ENCODE measurements around the gene TMSB4X. TPM values are rescaled to one million over a fixed set of nuclear protein-coding genes. Genes with fewer than 3 reads are reported as not detected.

Gene TMSB4X
- total RNA-seq: 1,000 to 10,000 TPM in 2 of 4 donors, 100 to 1,000 TPM in 2; 435 to 1,751 (median 1,260) TPM

GRCh38 chrX:12974796-12975669, at the start of gene TMSB4X:
Gene TMSB4X (plus strand): TSS chrX:12975110.
- Histone ChIP-seq H3K36me3 (no peaks in the 10 kb centered on the region), H3K4me1 (peaks cover 0 to 19% (median 2%) of the 10 kb centered on the region in 3 donors), H3K27ac (peak within 1 kb of the TSS; percentile 91 to 96 (median 94)), H3K9me3 (no peaks in the 10 kb centered on the region), H3K27me3 (peaks cover 0 to 7% (median 0%) of the 10 kb centered on the region in 4 donors), H3K4me3 (peak within 1 kb of the TSS; percentile 62 to 74 (median 69))
- TF ChIP-seq POLR2A (IDR thresholded peaks at IDR 0.05) (peak in 3 of 4 donors; percentile 89 to 98 (median 98)), CTCF (IDR thresholded peaks at IDR 0.05) (peak in 1 of 6 experiments; percentile 12)
- 0 to 32% methylated on average over 13 to 48 of the region's 60 CpGs for WGBS, 2 donors
- peak; percentile 47 for DNase-seq
- intact Hi-C loops (cut with DNase I): no loop called here

- intact Hi-C loops (cut with DNase I): no loop called here
- 76 to 80% methylated on average over 2 to 4 of the region's 4 CpGs for WGBS, 2 donors
- H3K27ac ChIP-seq: no peak overlapping the region
- no peaks in the 10 kb centered on the region for H3K4me1 ChIP-seq
- H3K27me3 ChIP-seq: no peaks in the 10 kb centered on the region
- H3K4me3 ChIP-seq: no peak overlapping the region
- TF ChIP-seq CTCF (IDR thresholded peaks at IDR 0.05) (no peak), POLR2A (IDR thresholded peaks at IDR 0.05) (no peak)
- no peaks in the 10 kb centered on the region for H3K36me3 ChIP-seq
- no peak for DNase-seq
- no peaks in the 10 kb centered on the region for H3K9me3 ChIP-seq
These were observed 45.2 kb upstream of the TMSB4X start for GRCh38 chrX:12929701-12930100.

GRCh38 chrX:12930150-12930549, 44.8 kb upstream of the TMSB4X start:
- no peak for DNase-seq
- Histone ChIP-seq H3K9me3 (no peaks in the 10 kb centered on the region), H3K27me3 (no peaks in the 10 kb centered on the region), H3K27ac (no peak overlapping the region), H3K4me1 (no peaks in the 10 kb centered on the region), H3K36me3 (no peaks in the 10 kb centered on the region), H3K4me3 (no peak overlapping the region)
- TF ChIP-seq CTCF (IDR thresholded peaks at IDR 0.05): no peak
- no peak for TF ChIP-seq POLR2A (IDR thresholded peaks at IDR 0.05)
- intact Hi-C loops (cut with DNase I): no loop called here
- 67 to 80% methylated on average over 1 of the region's 2 CpGs for WGBS, 2 donors

- H3K4me3 ChIP-seq: no peak overlapping the region
- TF ChIP-seq POLR2A (IDR thresholded peaks at IDR 0.05) (no peak), CTCF (IDR thresholded peaks at IDR 0.05) (no peak)
- no peak for DNase-seq
- intact Hi-C loops (cut with DNase I): no loop called here
- H3K27ac ChIP-seq: no peak overlapping the region
- 64 to 100% methylated on average over 1 of the region's 1 CpG for WGBS, 2 donors
- H3K9me3 ChIP-seq: no peaks in the 10 kb centered on the region
- no peaks in the 10 kb centered on the region for H3K4me1 ChIP-seq
- no peaks in the 10 kb centered on the region for H3K27me3 ChIP-seq
- no peaks in the 10 kb centered on the region for H3K36me3 ChIP-seq
These were observed 42.7 kb upstream of the TMSB4X start for GRCh38 chrX:12932244-12932643.

GRCh38 chrX:12934850-12935249, 40.1 kb upstream of the TMSB4X start:
- no peaks in the 10 kb centered on the region for H3K27me3 ChIP-seq
- no peaks in the 10 kb centered on the region for H3K36me3 ChIP-seq
- 81% methylated on average over 5 of the region's 5 CpGs; no CpG with 5 or more reads in 1 of the 2 donors for WGBS, 2 donors
- no peaks in the 10 kb centered on the region for H3K4me1 ChIP-seq
- no peak overlapping the region for H3K4me3 ChIP-seq
- no peak overlapping the region for H3K27ac ChIP-seq
- DNase-seq: no peak
- TF ChIP-seq CTCF (IDR thresholded peaks at IDR 0.05): no peak
- no peak for TF ChIP-seq POLR2A (IDR thresholded peaks at IDR 0.05)
- no peaks in the 10 kb centered on the region for H3K9me3 ChIP-seq
- intact Hi-C loops (cut with DNase I): no loop called here

Measured in esophagus squamous epithelium (tissue), 5 donors.